ENCODE data around the gene CAPS. TPM values are rescaled to one million over a fixed set of nuclear protein-coding genes. Genes with fewer than 3 reads are reported as not detected.

Gene CAPS
- total RNA-seq, 1 experiment from 2014 or later = 2.3 TPM

DNA sequence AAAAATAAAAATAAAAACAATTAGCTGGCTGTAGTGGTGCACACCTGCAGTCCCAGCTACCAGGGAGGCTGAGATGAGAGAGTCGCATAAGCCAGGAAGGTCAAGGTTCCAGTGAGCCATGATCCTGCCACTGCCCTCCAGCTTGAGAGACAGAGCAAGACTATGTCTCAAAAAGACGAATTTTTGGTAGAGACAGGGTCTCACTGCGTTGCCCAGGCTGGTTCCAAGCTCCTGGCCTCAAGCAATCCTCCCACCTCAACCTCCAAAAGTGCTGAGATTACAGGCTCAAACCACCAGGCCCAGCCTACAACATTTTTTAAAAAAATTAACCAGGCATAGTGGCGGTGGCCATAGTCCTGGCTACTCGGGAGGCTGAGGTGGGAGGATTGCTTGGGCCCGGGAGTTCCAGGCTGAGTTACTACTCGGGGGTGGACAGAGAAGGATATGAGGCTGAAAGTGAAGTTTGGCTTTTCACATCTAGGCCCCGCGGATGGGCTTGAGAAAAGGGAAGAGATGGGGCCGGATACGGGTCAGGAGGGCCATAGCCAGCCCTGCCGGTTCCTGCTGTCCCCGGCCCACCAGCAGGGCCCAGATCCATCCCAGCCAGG lies 20.7 kb upstream of the CAPS start:
- Mint-ChIP-seq H3K4me3 (no peak overlapping the region), H3K27me3 (ENCODE audit: low read depth) (peaks cover 24% of the 10 kb centered on the region), H3K9me3 (no peaks in the 10 kb centered on the region), H3K27ac (peak overlapping the region in 2 of 3 experiments; percentile 55 to 93; a peak in 1 of 7 replicates), H3K36me3 (ENCODE audit: insufficient read depth in 1 of 3, low read depth in 3 of 3) (peaks cover 3 to 11% (median 8%) of the 10 kb centered on the region in 3 experiments; a peak in 6 of 7 replicates), H3K4me1 (peaks cover 10 to 15% of the 10 kb centered on the region in 2 experiments)
- no peak overlapping the region for H3K56ac ChIP-seq (ENCODE audit: insufficient read length, low read depth, low read length)
- no peaks in the 10 kb centered on the region for H4K20me1 ChIP-seq (ENCODE audit: control insufficient read depth, insufficient read depth, insufficient read length)
- H3K23ac ChIP-seq (ENCODE audit: insufficient read length, low read depth, low read length) = no peak overlapping the region
- H2BK15ac ChIP-seq (ENCODE audit: low read depth, low read length) = no peak overlapping the region
- H3K14ac ChIP-seq (ENCODE audit: insufficient read depth, low read length) = no peak overlapping the region
- no peak overlapping the region for H4K8ac ChIP-seq (replicated peaks; ENCODE audit: insufficient read length, low read depth, low read length)
- H2AK5ac ChIP-seq (ENCODE audit: insufficient read length, low read length) = no peak overlapping the region
- WGBS (ENCODE audit: extremely low coverage, insufficient read length, low lambda C conversion rate) = no CpG with 5 or more reads among the region's 13 CpGs
- no peaks in the 10 kb centered on the region for H3K79me1 ChIP-seq (ENCODE audit: insufficient read depth, low read depth, low read length, poor library complexity, severe bottlenecking)
- no peak overlapping the region for H3K18ac ChIP-seq (ENCODE audit: insufficient read length, low read depth, low read length)
- no peak overlapping the region for H2BK120ac ChIP-seq (ENCODE audit: low read depth, low read length, poor library complexity, severe bottlenecking)
- H2BK5ac ChIP-seq (ENCODE audit: insufficient read length, low read length) = no peak overlapping the region
- H3K27ac ChIP-seq (ENCODE audit: insufficient read length, low read depth, low read length) = no peak overlapping the region
- no peak overlapping the region for H2AFZ ChIP-seq (ENCODE audit: low read length)
- H2BK12ac ChIP-seq (ENCODE audit: insufficient read length, low read depth, low read length) = no peak overlapping the region
- H3K23me2 ChIP-seq (ENCODE audit: insufficient read length, low read depth, low read length, poor library complexity, severe bottlenecking) = no peaks in the 10 kb centered on the region
- no peaks in the 10 kb centered on the region for H3K79me2 ChIP-seq (ENCODE audit: insufficient read depth, low read length)
- H2BK20ac ChIP-seq (ENCODE audit: low read depth, low read length, poor library complexity, severe bottlenecking) = no peak overlapping the region
- no peaks in the 10 kb centered on the region; the same call in 1 of the 2 replicates for H3K4me1 ChIP-seq (ENCODE audit: insufficient read depth, low read length)
- no peak overlapping the region for H4K5ac ChIP-seq (ENCODE audit: insufficient read length, low read depth, low read length)
- H3K9ac ChIP-seq (ENCODE audit: extremely low read depth, insufficient read length, low read length) = no peak overlapping the region
- H3K4me2 ChIP-seq (ENCODE audit: insufficient read depth, insufficient read length, low read length) = no peak overlapping the region
- DNase-seq = no peak
- no peak overlapping the region for H3T11ph ChIP-seq (ENCODE audit: low read length)
- no peak overlapping the region for H4K91ac ChIP-seq (ENCODE audit: insufficient read length, low read depth, low read length)
- no peaks in the 10 kb centered on the region for H3K9me3 ChIP-seq (ENCODE audit: control insufficient read depth, low read depth, low read length)
- no peaks in the 10 kb centered on the region for H3K27me3 ChIP-seq (ENCODE audit: insufficient read depth, low read length)
- TF ChIP-seq, protein P1, sequence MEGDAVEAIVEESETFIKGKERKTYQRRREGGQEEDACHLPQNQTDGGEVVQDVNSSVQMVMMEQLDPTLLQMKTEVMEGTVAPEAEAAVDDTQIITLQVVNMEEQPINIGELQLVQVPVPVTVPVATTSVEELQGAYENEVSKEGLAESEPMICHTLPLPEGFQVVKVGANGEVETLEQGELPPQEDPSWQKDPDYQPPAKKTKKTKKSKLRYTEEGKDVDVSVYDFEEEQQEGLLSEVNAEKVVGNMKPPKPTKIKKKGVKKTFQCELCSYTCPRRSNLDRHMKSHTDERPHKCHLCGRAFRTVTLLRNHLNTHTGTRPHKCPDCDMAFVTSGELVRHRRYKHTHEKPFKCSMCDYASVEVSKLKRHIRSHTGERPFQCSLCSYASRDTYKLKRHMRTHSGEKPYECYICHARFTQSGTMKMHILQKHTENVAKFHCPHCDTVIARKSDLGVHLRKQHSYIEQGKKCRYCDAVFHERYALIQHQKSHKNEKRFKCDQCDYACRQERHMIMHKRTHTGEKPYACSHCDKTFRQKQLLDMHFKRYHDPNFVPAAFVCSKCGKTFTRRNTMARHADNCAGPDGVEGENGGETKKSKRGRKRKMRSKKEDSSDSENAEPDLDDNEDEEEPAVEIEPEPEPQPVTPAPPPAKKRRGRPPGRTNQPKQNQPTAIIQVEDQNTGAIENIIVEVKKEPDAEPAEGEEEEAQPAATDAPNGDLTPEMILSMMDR (conservative IDR thresholded peaks at IDR 0.05) = no peak
- no peak overlapping the region for H3K4ac ChIP-seq (ENCODE audit: low read depth, low read length)
